Uterus (tissue), 4 donors: ENCODE data around the gene KRT2. TPM values are rescaled to one million over a fixed set of nuclear protein-coding genes. Genes with fewer than 3 reads are reported as not detected.

Experiments used
- DNase-seq, 2 donors: peaks; one replicate each; pipeline ENCODE4 v3.0.0-alpha.2; 2019 to 2020
- H3K27ac ChIP-seq, 2 donors: fragments of 200-600 bp; sonication (generic); 1 replicate in 1 of 2; 2 replicates in 1 of 2; pipeline ENCODE4 v1.5.1; 2016 to 2018
- H3K27me3 ChIP-seq, 2 donors: fragments of 200-600 bp; sonication (generic); one replicate each; pipeline ENCODE4 v1.5.1; 2018 to 2019; ENCODE audit warnings: control low read depth in 1 of 2
- H3K36me3 ChIP-seq, 2 donors: fragments of 200-600 bp; sonication (generic); one replicate each; pipeline ENCODE4 v1.5.1; 2019; ENCODE audit warnings: control low read depth in 1 of 2
- H3K4me1 ChIP-seq, 2 donors: fragments of 200-600 bp; sonication (generic); one replicate each; pipeline ENCODE4 v1.5.1; 2018 to 2019; ENCODE audit warnings: control low read depth in 1 of 2
- H3K4me3 ChIP-seq, 2 donors: fragments of 200-600 bp; sonication (generic); 1 replicate in 1 of 2; 2 replicates in 1 of 2; pipeline ENCODE4 v1.5.1; 2018 to 2019; ENCODE audit warnings: mild to moderate bottlenecking in 1 of 2
- H3K9me3 ChIP-seq, 2 donors: fragments of 200-600 bp; sonication (generic); one replicate each; pipeline ENCODE4 v1.5.1; 2019; ENCODE audit warnings: control low read depth in 1 of 2
- POLR2A ChIP-seq, 2 donors: fragments of 450-650 bp; IDR thresholded peaks; one replicate each; pipeline ENCODE4 v1.6.1; 2016; ENCODE audit warnings: antibody characterized with exemption in 2 of 2, mild to moderate bottlenecking in 1 of 2, moderate library complexity in 1 of 2
- intact Hi-C: fragments of 100-400 bp; cut with DNase I; formaldehyde crosslinking; loops from one replicate; pipeline ENCODE4 v1.15.1; 2023; ENCODE audit warnings: low total_unique reads
- total RNA-seq, 4 donors: library from RNA; depleted of rRNA in 3 of 4; stranded (reverse); fragments of >200 nt in 3 of 4; gene quantifications; one replicate each; pipeline versions ENCODE4 v1.1.0 to v1.2.4, GENCODE V29; 2014 to 2023
- TF ChIP-seq, protein P1 (sequence below), 4 experiments: fragments of 200-600 bp in 2 of 4; fragments of 450-650 bp in 2 of 4; sonication (generic) in 2 of 4; IDR thresholded peaks; one replicate each; pipeline ENCODE4 v1.5.1; 2016 to 2019; ENCODE audit warnings: antibody characterized with exemption in 4 of 4, mild to moderate bottlenecking in 2 of 4, moderate library complexity in 1 of 4
- donor health status: DM: yes; HTN: yes; CAD: no.

KRT2 gene
- total RNA-seq, 4 donors from 2014 or later = not detected

DNA sequence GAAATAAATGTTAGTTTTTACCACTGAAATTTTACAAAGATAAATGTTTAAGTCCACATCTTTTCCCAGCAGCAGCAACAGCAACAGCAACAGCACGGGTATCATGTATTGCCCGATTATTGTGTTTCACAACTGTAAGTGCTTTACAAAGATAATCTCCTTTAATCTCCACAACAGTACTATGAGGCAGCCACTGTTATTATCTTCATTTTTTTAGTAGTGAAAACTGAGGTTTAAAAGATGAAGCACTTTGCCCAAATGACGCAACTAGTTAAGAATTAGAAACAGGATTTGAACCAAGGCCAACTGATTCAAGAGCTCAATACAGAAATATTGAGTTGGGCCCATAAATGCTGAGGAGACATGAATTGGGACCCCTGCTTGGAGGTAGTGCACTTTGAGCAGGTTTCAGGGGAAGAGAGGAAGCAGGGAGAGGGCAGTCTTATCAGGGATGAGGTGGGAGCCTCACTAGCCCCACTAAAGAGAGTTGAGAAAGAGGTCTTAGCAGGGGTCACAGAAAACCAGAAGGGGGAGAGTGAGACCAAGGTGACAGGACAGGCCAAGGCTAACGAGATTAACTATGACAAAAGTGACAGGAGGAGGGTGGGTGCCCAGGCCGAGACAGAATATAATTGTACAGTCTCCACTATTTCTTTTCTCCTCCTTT lies 15.3 kb downstream of the KRT2 start:
- Histone ChIP-seq H3K36me3 (no peaks in the 10 kb centered on the region), H3K9me3 (no peaks in the 10 kb centered on the region), H3K27me3 (no peaks in the 10 kb centered on the region), H3K27ac (no peak overlapping the region), H3K4me3 (no peak overlapping the region), H3K4me1 (no peaks in the 10 kb centered on the region)
- DNase-seq = no peak
- no peak for TF ChIP-seq POLR2A (IDR thresholded peaks at IDR 0.05)
- intact Hi-C loops = no loop called here

GRCh38 chr12:52636189-52636588 lies 15.8 kb downstream of the KRT2 start:
- DNase-seq = no peak
- intact Hi-C loops = no loop called here

DNA sequence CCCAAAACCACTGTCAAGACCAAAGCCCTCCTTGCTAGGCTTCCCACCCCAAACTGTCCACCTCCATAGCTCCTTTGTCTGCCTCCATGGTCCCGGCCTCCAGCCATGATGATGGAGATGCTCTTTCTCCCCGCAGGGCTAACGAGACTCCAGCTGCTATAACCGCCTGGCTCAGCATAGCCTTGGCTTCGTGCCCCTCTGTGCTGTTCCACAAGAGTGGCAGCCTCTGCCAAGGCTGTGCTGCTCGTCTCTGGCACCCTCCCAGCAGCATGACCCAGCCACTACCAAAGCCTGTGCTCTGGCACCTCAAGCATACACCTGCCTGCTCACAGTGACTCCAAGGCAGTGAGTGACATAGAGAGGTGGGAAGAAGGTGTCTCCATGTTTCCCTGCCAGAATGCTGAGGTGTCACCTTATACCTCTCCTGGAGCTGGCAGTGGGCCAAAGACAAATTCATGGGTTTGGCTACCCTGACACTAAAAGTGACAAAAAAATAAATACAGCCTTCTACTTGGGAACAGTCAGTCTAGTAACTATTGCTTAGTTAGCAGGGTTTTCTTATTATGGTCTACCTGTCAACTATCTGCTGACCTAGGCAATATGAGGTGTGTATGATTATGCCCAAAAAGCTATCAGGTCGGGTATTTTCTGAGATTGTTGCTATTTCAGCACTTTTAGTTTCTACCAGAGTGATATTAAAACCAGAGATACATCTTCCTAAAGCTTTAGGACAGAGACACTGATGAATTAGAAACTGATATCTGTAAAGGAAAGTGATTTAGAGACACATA lies 17.6 kb downstream of the KRT2 start:
- Histone ChIP-seq H3K27ac (no peak overlapping the region), H3K27me3 (no peaks in the 10 kb centered on the region), H3K4me3 (no peak overlapping the region), H3K36me3 (no peaks in the 10 kb centered on the region), H3K4me1 (no peaks in the 10 kb centered on the region), H3K9me3 (no peaks in the 10 kb centered on the region)
- TF ChIP-seq, protein P1, sequence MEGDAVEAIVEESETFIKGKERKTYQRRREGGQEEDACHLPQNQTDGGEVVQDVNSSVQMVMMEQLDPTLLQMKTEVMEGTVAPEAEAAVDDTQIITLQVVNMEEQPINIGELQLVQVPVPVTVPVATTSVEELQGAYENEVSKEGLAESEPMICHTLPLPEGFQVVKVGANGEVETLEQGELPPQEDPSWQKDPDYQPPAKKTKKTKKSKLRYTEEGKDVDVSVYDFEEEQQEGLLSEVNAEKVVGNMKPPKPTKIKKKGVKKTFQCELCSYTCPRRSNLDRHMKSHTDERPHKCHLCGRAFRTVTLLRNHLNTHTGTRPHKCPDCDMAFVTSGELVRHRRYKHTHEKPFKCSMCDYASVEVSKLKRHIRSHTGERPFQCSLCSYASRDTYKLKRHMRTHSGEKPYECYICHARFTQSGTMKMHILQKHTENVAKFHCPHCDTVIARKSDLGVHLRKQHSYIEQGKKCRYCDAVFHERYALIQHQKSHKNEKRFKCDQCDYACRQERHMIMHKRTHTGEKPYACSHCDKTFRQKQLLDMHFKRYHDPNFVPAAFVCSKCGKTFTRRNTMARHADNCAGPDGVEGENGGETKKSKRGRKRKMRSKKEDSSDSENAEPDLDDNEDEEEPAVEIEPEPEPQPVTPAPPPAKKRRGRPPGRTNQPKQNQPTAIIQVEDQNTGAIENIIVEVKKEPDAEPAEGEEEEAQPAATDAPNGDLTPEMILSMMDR (IDR thresholded peaks at IDR 0.05) = no peak
- TF ChIP-seq POLR2A (IDR thresholded peaks at IDR 0.05) = no peak
- DNase-seq = no peak
- intact Hi-C loops = no loop called here

More at GRCh38 chr12:52636189-52636588, 15.8 kb downstream of the KRT2 start:
- Histone ChIP-seq H3K4me3 (no peak overlapping the region), H3K9me3 (no peaks in the 10 kb centered on the region), H3K27ac (no peak overlapping the region), H3K36me3 (no peaks in the 10 kb centered on the region), H3K27me3 (no peaks in the 10 kb centered on the region), H3K4me1 (no peaks in the 10 kb centered on the region)
- no peak for TF ChIP-seq POLR2A (IDR thresholded peaks at IDR 0.05)
- TF ChIP-seq, protein P1 (IDR thresholded peaks at IDR 0.05) = no peak

DNA sequence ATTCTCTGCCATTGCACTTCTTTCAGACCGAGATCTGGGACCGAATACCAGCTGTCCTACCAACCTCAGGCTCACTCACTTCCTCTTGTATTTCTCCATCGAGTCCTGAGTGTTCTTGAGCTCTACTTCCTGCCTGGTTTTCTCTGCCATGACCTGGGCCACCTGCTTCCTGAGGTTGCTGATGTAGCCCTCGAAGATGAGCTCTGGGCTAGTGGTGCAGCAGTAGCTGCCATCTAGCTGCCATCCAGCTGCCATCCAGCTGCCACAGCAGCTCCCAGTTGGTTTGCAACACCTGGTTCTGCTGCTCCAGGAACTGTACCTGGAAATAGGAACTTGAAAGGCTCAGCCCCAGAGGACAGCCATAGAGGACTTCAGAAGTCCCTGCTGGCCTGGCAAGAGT lies 18.6 kb downstream of the KRT2 start:
- H3K9me3 ChIP-seq = no peaks in the 10 kb centered on the region
- H3K4me1 ChIP-seq = no peaks in the 10 kb centered on the region
- no peak for DNase-seq
- H3K27me3 ChIP-seq = no peaks in the 10 kb centered on the region
- no peak overlapping the region for H3K27ac ChIP-seq
- intact Hi-C loops = no loop called here
- no peak overlapping the region for H3K4me3 ChIP-seq
- no peak for TF ChIP-seq POLR2A (IDR thresholded peaks at IDR 0.05)
- no peaks in the 10 kb centered on the region for H3K36me3 ChIP-seq

DNA sequence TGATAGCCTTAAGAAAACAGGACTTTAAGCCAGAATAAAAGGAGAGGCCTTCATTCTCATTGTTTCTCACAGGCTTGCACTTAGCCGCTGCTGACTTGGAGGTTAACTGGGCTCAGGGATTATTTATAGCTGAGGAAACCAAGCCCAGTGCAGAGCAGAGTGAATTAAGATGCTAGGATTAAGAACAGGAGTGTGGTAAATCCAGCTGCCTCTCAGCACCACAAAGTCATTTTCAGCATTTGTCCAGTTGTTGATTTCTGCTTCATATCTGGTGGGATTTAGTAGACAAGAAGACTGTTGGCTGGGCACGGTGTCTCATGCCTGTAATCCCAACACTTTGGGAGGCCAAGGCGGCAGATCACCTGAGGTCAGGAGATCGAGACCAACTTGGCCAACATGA lies 19.4 kb downstream of the KRT2 start:
- Histone ChIP-seq H3K36me3 (no peaks in the 10 kb centered on the region), H3K9me3 (no peaks in the 10 kb centered on the region), H3K27me3 (no peaks in the 10 kb centered on the region), H3K4me3 (no peak overlapping the region), H3K4me1 (no peaks in the 10 kb centered on the region), H3K27ac (no peak overlapping the region)
- intact Hi-C loops = no loop called here
- TF ChIP-seq POLR2A (IDR thresholded peaks at IDR 0.05) = no peak
- no peak for DNase-seq

- DNase-seq = no peak
- H3K36me3 ChIP-seq = no peaks in the 10 kb centered on the region
- no peak overlapping the region for H3K27ac ChIP-seq
- no peaks in the 10 kb centered on the region for H3K27me3 ChIP-seq
- H3K4me3 ChIP-seq = no peak overlapping the region
- no peaks in the 10 kb centered on the region for H3K9me3 ChIP-seq
- intact Hi-C loops = no loop called here
- no peak for TF ChIP-seq POLR2A (IDR thresholded peaks at IDR 0.05)
- TF ChIP-seq, protein P1 (IDR thresholded peaks at IDR 0.05) = no peak
- H3K4me1 ChIP-seq = no peaks in the 10 kb centered on the region
Measured at GRCh38 chr12:52631676-52632459, 20.1 kb downstream of the KRT2 start.
